ENCODE data around the gene ARHGAP40. TPM values are rescaled to one million over a fixed set of nuclear protein-coding genes. Genes with fewer than 3 reads are reported as not detected.

ARHGAP40 gene
- total and polyA plus RNA-seq, 9 of the 15 experiments (the other 6 are each of a cell fraction or from before 2014, with no cell fraction given), result not detected

DNA sequence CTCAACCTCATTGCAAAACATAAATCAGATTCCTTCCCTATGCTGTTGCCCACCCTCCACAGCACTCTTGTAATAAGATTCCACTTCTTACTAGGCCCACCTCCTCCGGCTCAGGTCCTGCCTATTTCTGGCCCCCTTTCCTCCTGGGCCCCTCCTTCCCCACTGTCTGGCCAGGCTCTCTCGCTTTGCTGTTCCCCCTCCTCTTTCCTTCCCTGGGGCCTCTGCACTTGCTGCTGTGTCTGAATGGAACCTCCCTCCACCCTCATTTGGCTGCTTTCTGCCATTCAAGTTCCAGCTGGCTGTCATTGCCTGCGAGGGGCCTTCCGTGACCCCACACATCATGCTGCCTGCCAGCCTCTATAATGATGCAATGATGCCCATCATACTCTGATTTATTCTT is 38.9 kb downstream of the ARHGAP40 start:
- DNase-seq (ENCODE audit: extremely low read depth in 1 of 4, low spot score in 3 of 4) (no peak), ATAC-seq (no peak), FAIRE-seq (no peak)
- Histone ChIP-seq H3K27me3 (ENCODE audit: control insufficient read depth in 2 of 2, insufficient read depth in 2 of 2, low read length in 2 of 2) (peaks cover 18 to 38% of the 10 kb centered on the region in 2 experiments), H3K9ac (ENCODE audit: insufficient read depth in 1 of 2, low read depth in 2 of 2, low read length in 2 of 2) (no peak overlapping the region), H3K9me1 (ENCODE audit: control insufficient read depth, insufficient read depth, low read length) (no peaks in the 10 kb centered on the region), H3K36me3 (ENCODE audit: control insufficient read depth, insufficient read depth, low read length) (no peaks in the 10 kb centered on the region), H3K4me1 (replicated peaks in 1 of 2; ENCODE audit: control insufficient read depth in 2 of 2, insufficient read depth in 2 of 2, low read length in 2 of 2) (no peaks in the 10 kb centered on the region), H3K79me2 (ENCODE audit: control insufficient read depth, insufficient read depth, low read length) (no peaks in the 10 kb centered on the region), H3K27ac (ENCODE audit: extremely low read depth, low read depth, low read length) (no peak overlapping the region), H3K4me3 (no peak overlapping the region), H3K9me3 (replicated peaks; ENCODE audit: control insufficient read depth, insufficient read depth, low read depth, low read length) (no peaks in the 10 kb centered on the region), H3K4me2 (ENCODE audit: insufficient read depth, low read length) (no peak overlapping the region), H2AFZ (ENCODE audit: low read depth, low read length) (no peak overlapping the region), H4K20me1 (replicated peaks; ENCODE audit: control insufficient read depth, insufficient read depth, low read length) (no peaks in the 10 kb centered on the region)
- intact Hi-C loops (cut with micrococcal nuclease), result no loop called here
- CTCF ChIA-PET (ENCODE audit: low intra/inter-chr PET ratio), result no interaction called here
- no TSS peak for BruUV-seq (replicated peaks)
- TF ChIP-seq ZNF589 (CRISPR knock-in tag; IDR thresholded peaks at IDR 0.05; ENCODE audit: low read depth) (no peak), RBM17 (IDR thresholded peaks at IDR 0.05; ENCODE audit: borderline replicate concordance, low read depth, low read length) (no peak), HNRNPUL1 (IDR thresholded peaks at IDR 0.05; ENCODE audit: low read length) (no peak)
- in situ Hi-C loops (cut with MboI), result loop anchor here (10.0 kb wide), 2 partner anchors 254 to 404 kb away; no protein-coding TSS in a partner anchor
- WGBS (ENCODE audit: insufficient coverage, low coverage, missing lambda C conversion rate), result 5% methylated on average over 4 of the region's 4 CpGs
- POLR2A ChIA-PET, result interaction anchor here (0.6 kb wide), 1 partner anchor 67 kb away, joined by 3 read pairs; no protein-coding TSS in a partner anchor

DNA sequence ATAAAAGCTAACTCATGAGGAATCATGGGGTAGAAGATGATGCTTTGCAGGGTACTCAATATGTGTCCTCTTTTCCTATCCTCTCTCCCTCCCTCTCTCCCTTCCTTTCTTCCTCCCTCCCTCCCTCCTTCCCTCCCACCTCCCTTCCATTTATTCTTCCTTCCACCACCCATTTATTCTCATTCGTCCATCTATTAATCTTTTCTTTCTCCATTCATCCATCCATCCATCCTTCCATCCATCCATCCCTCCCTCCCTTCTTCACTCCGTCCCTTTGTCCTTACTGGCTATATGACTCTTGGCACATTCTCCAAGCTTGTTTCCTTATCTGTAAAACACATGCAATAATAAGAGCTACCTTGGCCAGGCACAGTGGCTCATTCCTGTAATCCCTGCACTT is 40.9 kb downstream of the ARHGAP40 start:
- FAIRE-seq, result no peak
- no peak for DNase-seq (ENCODE audit: extremely low read depth in 1 of 4, low spot score in 3 of 4)
- peaks cover 18 to 43% of the 10 kb centered on the region in 2 experiments for H3K27me3 ChIP-seq (ENCODE audit: control insufficient read depth in 2 of 2, insufficient read depth in 2 of 2, low read length in 2 of 2)
- ChIA-PET CTCF (ENCODE audit: low intra/inter-chr PET ratio) (interaction anchor here (0.6 kb wide), 1 partner anchor 91 kb away, joined by 3 read pairs; no protein-coding TSS in a partner anchor), POLR2A (interaction anchor here (0.7 kb wide), 1 partner anchor 187 kb away, joined by 3 read pairs; no protein-coding TSS in a partner anchor)
- no peak for ATAC-seq
- intact Hi-C loops (cut with micrococcal nuclease), result no loop called here
- no peaks in the 10 kb centered on the region for H3K79me2 ChIP-seq (ENCODE audit: control insufficient read depth, insufficient read depth, low read length)
- H3K9me3 ChIP-seq (replicated peaks; ENCODE audit: control insufficient read depth, insufficient read depth, low read depth, low read length), result no peaks in the 10 kb centered on the region
- H4K20me1 ChIP-seq (replicated peaks; ENCODE audit: control insufficient read depth, insufficient read depth, low read length), result no peaks in the 10 kb centered on the region
- no peaks in the 10 kb centered on the region for H3K9me1 ChIP-seq (ENCODE audit: control insufficient read depth, insufficient read depth, low read length)
- no TSS peak for BruUV-seq (replicated peaks)
- in situ Hi-C loops (cut with MboI), result loop anchor here (10.0 kb wide), 2 partner anchors 252 to 402 kb away; no protein-coding TSS in a partner anchor
- no peak overlapping the region for H2AFZ ChIP-seq (ENCODE audit: low read depth, low read length)
- H3K9ac ChIP-seq (ENCODE audit: insufficient read depth in 1 of 2, low read depth in 2 of 2, low read length in 2 of 2), result no peak overlapping the region
- TF ChIP-seq SNIP1 (IDR thresholded peaks at IDR 0.05; ENCODE audit: low read depth), result no peak
- no peak for TF ChIP-seq ATF1 (CRISPR knock-in tag; IDR thresholded peaks at IDR 0.05)
- TF ChIP-seq ATF1 (tag; IDR thresholded peaks at IDR 0.05), result no peak
- TF ChIP-seq MTA2 (IDR thresholded peaks at IDR 0.05; ENCODE audit: low read depth), result no peak
- no peak for TF ChIP-seq POLR2H (tag; IDR thresholded peaks at IDR 0.05; ENCODE audit: low read depth)
- no peak for TF ChIP-seq ZNF121 (CRISPR knock-in tag; conservative IDR thresholded peaks at IDR 0.05)
- TF ChIP-seq KLF10 (CRISPR knock-in tag; IDR thresholded peaks at IDR 0.05), result no peak
- TF ChIP-seq ZNF41 (CRISPR knock-in tag; conservative IDR thresholded peaks at IDR 0.05), result no peak
- TF ChIP-seq ZNF239 (CRISPR knock-in tag; IDR thresholded peaks at IDR 0.05), result no peak
- no peak for TF ChIP-seq EP400 (IDR thresholded peaks at IDR 0.05)
- TF ChIP-seq BRCA1 (IDR thresholded peaks at IDR 0.05), result no peak
- TF ChIP-seq BRCA1 (CRISPR knock-in tag; IDR thresholded peaks at IDR 0.05), result no peak
- no peaks in the 10 kb centered on the region for H3K36me3 ChIP-seq (ENCODE audit: control insufficient read depth, insufficient read depth, low read length)
- 0% methylated on average over 2 of the region's 2 CpGs for WGBS (ENCODE audit: insufficient coverage, low coverage, missing lambda C conversion rate)
- peaks cover 0 to 7% of the 10 kb centered on the region in 2 experiments; a peak in 3 of 5 replicates for H3K4me1 ChIP-seq (replicated peaks in 1 of 2; ENCODE audit: control insufficient read depth in 2 of 2, insufficient read depth in 2 of 2, low read length in 2 of 2)
- no peak overlapping the region for H3K4me3 ChIP-seq
- no peak overlapping the region for H3K4me2 ChIP-seq (ENCODE audit: insufficient read depth, low read length)
- no peak overlapping the region for H3K27ac ChIP-seq (ENCODE audit: extremely low read depth, low read depth, low read length)

All from K562 (cell line).